ENCODE results near the gene OR8I2. TPM values are rescaled to one million over a fixed set of nuclear protein-coding genes. Genes with fewer than 3 reads are reported as not detected.

OR8I2 gene
- total RNA-seq, 1 experiment from 2014 or later = not detected

Other genes starting within 250 kb of the OR8I2 start
- not detected in 2 replicates for gene TRIM51, start 210.0 kb upstream of the OR8I2 start, total RNA-seq (2014; rRNA removed; shearing (Covaris generic))
- gene OR5W2, start 178.7 kb upstream of the OR8I2 start, total RNA-seq (2014; rRNA removed; shearing (Covaris generic)) = not detected in 2 replicates
- gene OR5I1, start 156.9 kb upstream of the OR8I2 start, total RNA-seq (2014; rRNA removed; shearing (Covaris generic)) = not detected in 2 replicates
- not detected in 2 replicates for gene OR10AG1, start 123.4 kb upstream of the OR8I2 start, total RNA-seq (2014; rRNA removed; shearing (Covaris generic))
- not detected in 2 replicates for gene OR5F1, start 98.7 kb upstream of the OR8I2 start, total RNA-seq (2014; rRNA removed; shearing (Covaris generic))
- gene OR5AS1, start 65.7 kb upstream of the OR8I2 start, total RNA-seq (2014; rRNA removed; shearing (Covaris generic)) = not detected in 2 replicates
- gene OR8H2, start 10.4 kb downstream of the OR8I2 start, total RNA-seq (2014; rRNA removed; shearing (Covaris generic)) = not detected in 2 replicates
- not detected in 2 replicates for gene OR8H3, start 29.1 kb downstream of the OR8I2 start, total RNA-seq (2014; rRNA removed; shearing (Covaris generic))
- not detected in 2 replicates for gene OR8J3, start 46.9 kb downstream of the OR8I2 start, total RNA-seq (2014; rRNA removed; shearing (Covaris generic))
- not detected in 2 replicates for gene OR8K5, start 67.0 kb downstream of the OR8I2 start, total RNA-seq (2014; rRNA removed; shearing (Covaris generic))
- gene OR5J2, start 83.3 kb downstream of the OR8I2 start, total RNA-seq (2014; rRNA removed; shearing (Covaris generic)) = not detected in 2 replicates
- not detected in 2 replicates for gene OR5T2, start 140.9 kb downstream of the OR8I2 start, total RNA-seq (2014; rRNA removed; shearing (Covaris generic))
- gene OR5T3, start 158.9 kb downstream of the OR8I2 start, total RNA-seq (2014; rRNA removed; shearing (Covaris generic)) = not detected in 2 replicates
- gene OR5T1, start 180.8 kb downstream of the OR8I2 start, total RNA-seq (2014; rRNA removed; shearing (Covaris generic)) = not detected in 2 replicates
- not detected in 2 replicates for gene OR8H1, start 198.9 kb downstream of the OR8I2 start, total RNA-seq (2014; rRNA removed; shearing (Covaris generic))
- gene OR8K3, start 221.8 kb downstream of the OR8I2 start, total RNA-seq (2014; rRNA removed; shearing (Covaris generic)) = not detected in 2 replicates

All from H7 (cell line).